ENCODE data around the gene RAG2.

The RAG2 gene

GRCh38 chr11:36565031-36565610 lies 32.9 kb downstream of the RAG2 start:
- H3K9ac ChIP-seq (ENCODE audit: low read depth, low read length, poor library complexity, severe bottlenecking): no peak overlapping the region
- H3K27me3 ChIP-seq (ENCODE audit: insufficient read depth, low read length, poor library complexity, severe bottlenecking): no peaks in the 10 kb centered on the region
- no peaks in the 10 kb centered on the region for H3K79me2 ChIP-seq (ENCODE audit: insufficient read depth, low read length)
- no peaks in the 10 kb centered on the region for H3F3A ChIP-seq (ENCODE audit: low read depth)
- H3K9me2 ChIP-seq (replicated peaks; ENCODE audit: low read depth, low read length): no peaks in the 10 kb centered on the region
- no peaks in the 10 kb centered on the region for H4K20me1 ChIP-seq (ENCODE audit: insufficient read depth, low read length, poor library complexity, severe bottlenecking)
- H3K4me3 ChIP-seq (ENCODE audit: low read length, poor library complexity, severe bottlenecking): no peak overlapping the region
- peaks cover 22% of the 10 kb centered on the region for H3K4me1 ChIP-seq (ENCODE audit: insufficient read depth, low read length, poor library complexity, severe bottlenecking)
- no peak overlapping the region; the same call in 1 of the 2 replicates for H2AFZ ChIP-seq (ENCODE audit: low read length)
- no peaks in the 10 kb centered on the region for H3K36me3 ChIP-seq (ENCODE audit: insufficient read depth, low read length)
- no peaks in the 10 kb centered on the region for H3K9me3 ChIP-seq (ENCODE audit: insufficient read depth, low read depth, low read length)
- TF ChIP-seq EZH2phosphoT487 (IDR thresholded peaks at IDR 0.05; ENCODE audit: borderline replicate concordance): no peak
- no peak for TF ChIP-seq CTCF (conservative IDR thresholded peaks at IDR 0.05; ENCODE audit: low read length)
- no peak overlapping the region for H3K4me2 ChIP-seq (ENCODE audit: low read depth, low read length, poor library complexity, severe bottlenecking)

- H3K4me3 ChIP-seq (ENCODE audit: low read length, poor library complexity, severe bottlenecking): no peak overlapping the region
These were observed 33.5 kb downstream of the RAG2 start for GRCh38 chr11:36564376-36565030.

More at GRCh38 chr11:36564376-36565030, 33.5 kb downstream of the RAG2 start:
- no peak overlapping the region for H3K9ac ChIP-seq (ENCODE audit: low read depth, low read length, poor library complexity, severe bottlenecking)
- no peaks in the 10 kb centered on the region for H3K27me3 ChIP-seq (ENCODE audit: insufficient read depth, low read length, poor library complexity, severe bottlenecking)
- no peaks in the 10 kb centered on the region for H3K79me2 ChIP-seq (ENCODE audit: insufficient read depth, low read length)
- no peaks in the 10 kb centered on the region for H3K36me3 ChIP-seq (ENCODE audit: insufficient read depth, low read length)
- H3F3A ChIP-seq (ENCODE audit: low read depth): no peaks in the 10 kb centered on the region; the same call in 1 of the 2 replicates
- H3K4me1 ChIP-seq (ENCODE audit: insufficient read depth, low read length, poor library complexity, severe bottlenecking): peaks cover 22% of the 10 kb centered on the region
- H3K9me3 ChIP-seq (ENCODE audit: insufficient read depth, low read depth, low read length): peaks cover 5% of the 10 kb centered on the region; the same call in 1 of the 2 replicates
- no peak for TF ChIP-seq EZH2phosphoT487 (IDR thresholded peaks at IDR 0.05; ENCODE audit: borderline replicate concordance)
- TF ChIP-seq CTCF (conservative IDR thresholded peaks at IDR 0.05; ENCODE audit: low read length): peak; percentile 87
- H3K4me2 ChIP-seq (ENCODE audit: low read depth, low read length, poor library complexity, severe bottlenecking): peak overlapping the region; percentile 36
- H2AFZ ChIP-seq (ENCODE audit: low read length): no peak overlapping the region; the same call in 1 of the 2 replicates
- H3K9me2 ChIP-seq (replicated peaks; ENCODE audit: low read depth, low read length): no peaks in the 10 kb centered on the region
- no peaks in the 10 kb centered on the region for H4K20me1 ChIP-seq (ENCODE audit: insufficient read depth, low read length, poor library complexity, severe bottlenecking)
